Measurements from ENCODE around the gene R3HDM4.
"Not testable (repeated sequence)": the region's sequence is repeated elsewhere in the genome, so short reads cannot be mapped to it uniquely, and the experiment has no call there.

The R3HDM4 gene

GRCh38 chr19:855566-856120 is 57.4 kb downstream of the R3HDM4 start:
- CTCF ChIA-PET: interaction anchor here (0.6 to 2.3 kb wide), 4 partner anchors 11 to 68 kb away, joined by 3 to 11 read pairs (median 8); partner anchors contain the start of gene PRTN3

GRCh38 chr19:855142-855541 is 57.9 kb downstream of the R3HDM4 start:
- peaks cover 0 to 20% (median 17%) of the 10 kb centered on the region in 4 experiments for H3K4me1 ChIP-seq (ENCODE audit: control extremely low read depth in 1 of 4, control insufficient read depth in 4 of 4, insufficient read depth in 4 of 4, low read length in 3 of 4)
- POLR2A ChIA-PET: interaction anchor here (0.6 kb wide), 1 partner anchor 35 kb away, joined by 3 read pairs; no protein-coding TSS in a partner anchor
- no peak overlapping the region for H3K4me3 ChIP-seq (ENCODE audit: control insufficient read depth in 1 of 7, extremely low read depth in 1 of 7, insufficient read depth in 4 of 7, low read depth in 2 of 7, low read length in 6 of 7)
- H3K27ac ChIP-seq (ENCODE audit: insufficient read depth in 1 of 2, low read depth in 1 of 2, low read length in 2 of 2, poor library complexity in 1 of 2, severe bottlenecking in 2 of 2): no peak overlapping the region
- H3K9me3 ChIP-seq (ENCODE audit: control extremely low read depth in 1 of 5, control insufficient read depth in 4 of 5, insufficient read depth in 2 of 5, low read depth in 1 of 5, low read length in 4 of 5): no peaks in the 10 kb centered on the region
- CTCF ChIA-PET: interaction anchor here (0.6 to 2.3 kb wide), 2 partner anchors 17 to 68 kb away, joined by 4 to 11 read pairs; no protein-coding TSS in a partner anchor
- 81% methylated on average over 9 of the region's 12 CpGs for WGBS (ENCODE audit: insufficient coverage)
- peaks cover 0 to 52% (median 12%) of the 10 kb centered on the region in 5 experiments for H3K27me3 ChIP-seq (replicated peaks in 2 of 5; ENCODE audit: control insufficient read depth in 4 of 5, insufficient read depth in 5 of 5, low read length in 4 of 5)
- no peak for DNase-seq
- no peaks in the 10 kb centered on the region for H3K36me3 ChIP-seq (ENCODE audit: control insufficient read depth in 4 of 4, insufficient read depth in 4 of 4, low read length in 3 of 4)

More at GRCh38 chr19:855566-856120, 57.4 kb downstream of the R3HDM4 start:
- WGBS (ENCODE audit: insufficient coverage): 83% methylated on average over 40 of the region's 40 CpGs
- POLR2A ChIA-PET: interaction anchor here (0.6 kb wide), 1 partner anchor 36 kb away, joined by 3 read pairs; no protein-coding TSS in a partner anchor
- Histone ChIP-seq H3K9me3 (ENCODE audit: control extremely low read depth in 1 of 5, control insufficient read depth in 4 of 5, insufficient read depth in 2 of 5, low read depth in 1 of 5, low read length in 4 of 5) (no peaks in the 10 kb centered on the region), H3K27ac (ENCODE audit: insufficient read depth in 1 of 2, low read depth in 1 of 2, low read length in 2 of 2, poor library complexity in 1 of 2, severe bottlenecking in 2 of 2) (no peak overlapping the region), H3K27me3 (replicated peaks in 2 of 5; ENCODE audit: control insufficient read depth in 4 of 5, insufficient read depth in 5 of 5, low read length in 4 of 5) (peaks cover 0 to 46% (median 12%) of the 10 kb centered on the region in 5 experiments), H3K4me1 (ENCODE audit: control extremely low read depth in 1 of 4, control insufficient read depth in 4 of 4, insufficient read depth in 4 of 4, low read length in 3 of 4) (peaks cover 0 to 21% (median 17%) of the 10 kb centered on the region in 4 experiments), H3K36me3 (ENCODE audit: control insufficient read depth in 4 of 4, insufficient read depth in 4 of 4, low read length in 3 of 4) (no peaks in the 10 kb centered on the region), H3K4me3 (ENCODE audit: control insufficient read depth in 1 of 7, extremely low read depth in 1 of 7, insufficient read depth in 4 of 7, low read depth in 2 of 7, low read length in 6 of 7) (no peak overlapping the region)
- DNase-seq: no peak

- no peak overlapping the region for H3K4me3 ChIP-seq (ENCODE audit: control insufficient read depth in 1 of 7, extremely low read depth in 1 of 7, insufficient read depth in 4 of 7, low read depth in 2 of 7, low read length in 6 of 7)
- no peak for DNase-seq
- H3K9me3 ChIP-seq (ENCODE audit: control extremely low read depth in 1 of 5, control insufficient read depth in 4 of 5, insufficient read depth in 2 of 5, low read depth in 1 of 5, low read length in 4 of 5): no peaks in the 10 kb centered on the region
- H3K36me3 ChIP-seq (ENCODE audit: control insufficient read depth in 4 of 4, insufficient read depth in 4 of 4, low read length in 3 of 4): no peaks in the 10 kb centered on the region
- ChIA-PET POLR2A (no interaction called here), CTCF (interaction anchor here (0.6 to 2.3 kb wide), 2 partner anchors 68 to 69 kb away, joined by 3 to 11 read pairs; no protein-coding TSS in a partner anchor)
- peaks cover 0 to 51% (median 7%) of the 10 kb centered on the region in 5 experiments for H3K27me3 ChIP-seq (replicated peaks in 2 of 5; ENCODE audit: control insufficient read depth in 4 of 5, insufficient read depth in 5 of 5, low read length in 4 of 5)
- H3K27ac ChIP-seq (ENCODE audit: insufficient read depth in 1 of 2, low read depth in 1 of 2, low read length in 2 of 2, poor library complexity in 1 of 2, severe bottlenecking in 2 of 2): no peak overlapping the region
- H3K4me1 ChIP-seq (ENCODE audit: control extremely low read depth in 1 of 4, control insufficient read depth in 4 of 4, insufficient read depth in 4 of 4, low read length in 3 of 4): peaks cover 0 to 15% (median 12%) of the 10 kb centered on the region in 4 experiments
- no CpG with 5 or more reads among the region's 6 CpGs for WGBS (ENCODE audit: insufficient coverage)
Observed at GRCh38 chr19:854549-854948, 58.5 kb downstream of the R3HDM4 start.

GRCh38 chr19:853614-854220 is 59.3 kb downstream of the R3HDM4 start:
- H3K27ac ChIP-seq (ENCODE audit: insufficient read depth in 1 of 2, low read depth in 1 of 2, low read length in 2 of 2, poor library complexity in 1 of 2, severe bottlenecking in 2 of 2); H3K36me3 ChIP-seq (ENCODE audit: control insufficient read depth in 4 of 4, insufficient read depth in 4 of 4, low read length in 3 of 4); H3K9me3 ChIP-seq (ENCODE audit: control extremely low read depth in 1 of 5, control insufficient read depth in 4 of 5, insufficient read depth in 2 of 5, low read depth in 1 of 5, low read length in 4 of 5); POLR2A ChIA-PET; H3K4me1 ChIP-seq (ENCODE audit: control extremely low read depth in 1 of 4, control insufficient read depth in 4 of 4, insufficient read depth in 4 of 4, low read length in 3 of 4); DNase-seq; H3K4me3 ChIP-seq (ENCODE audit: control insufficient read depth in 1 of 7, extremely low read depth in 1 of 7, insufficient read depth in 4 of 7, low read depth in 2 of 7, low read length in 6 of 7): not testable (repeated sequence)
- CTCF ChIA-PET: interaction anchor here (0.6 kb wide), 1 partner anchor 69 kb away, joined by 3 read pairs; no protein-coding TSS in a partner anchor
- 98% methylated on average over 7 of the region's 17 CpGs for WGBS (ENCODE audit: insufficient coverage)
- H3K27me3 ChIP-seq (replicated peaks in 2 of 5; ENCODE audit: control insufficient read depth in 4 of 5, insufficient read depth in 5 of 5, low read length in 4 of 5): peaks cover 0 to 49% (median 7%) of the 10 kb centered on the region in 5 experiments

GRCh38 chr19:853014-853585 is 59.9 kb downstream of the R3HDM4 start:
- H3K27ac ChIP-seq (ENCODE audit: insufficient read depth in 1 of 2, low read depth in 1 of 2, low read length in 2 of 2, poor library complexity in 1 of 2, severe bottlenecking in 2 of 2): no peak overlapping the region
- peaks cover 0 to 6% (median 4%) of the 10 kb centered on the region in 4 experiments for H3K4me1 ChIP-seq (ENCODE audit: control extremely low read depth in 1 of 4, control insufficient read depth in 4 of 4, insufficient read depth in 4 of 4, low read length in 3 of 4)
- no peaks in the 10 kb centered on the region for H3K36me3 ChIP-seq (ENCODE audit: control insufficient read depth in 4 of 4, insufficient read depth in 4 of 4, low read length in 3 of 4)
- H3K4me3 ChIP-seq (ENCODE audit: control insufficient read depth in 1 of 7, extremely low read depth in 1 of 7, insufficient read depth in 4 of 7, low read depth in 2 of 7, low read length in 6 of 7): no peak overlapping the region
- no peaks in the 10 kb centered on the region for H3K9me3 ChIP-seq (ENCODE audit: control extremely low read depth in 1 of 5, control insufficient read depth in 4 of 5, insufficient read depth in 2 of 5, low read depth in 1 of 5, low read length in 4 of 5)
- CTCF ChIA-PET: no interaction called here
- no peak for DNase-seq
- WGBS (ENCODE audit: insufficient coverage): 24% methylated on average over 43 of the region's 67 CpGs
- peaks cover 0 to 52% (median 7%) of the 10 kb centered on the region in 5 experiments for H3K27me3 ChIP-seq (replicated peaks in 2 of 5; ENCODE audit: control insufficient read depth in 4 of 5, insufficient read depth in 5 of 5, low read length in 4 of 5)
- POLR2A ChIA-PET: no interaction called here

- no peak for DNase-seq
- ChIA-PET POLR2A (no interaction called here), CTCF (interaction anchor here (3.3 kb wide), 1 partner anchor 82 kb away, joined by 9 read pairs; no protein-coding TSS in a partner anchor)
- 64% methylated on average over 36 of the region's 55 CpGs for WGBS (ENCODE audit: insufficient coverage)
- Histone ChIP-seq H3K27ac (ENCODE audit: insufficient read depth in 1 of 2, low read depth in 1 of 2, low read length in 2 of 2, poor library complexity in 1 of 2, severe bottlenecking in 2 of 2) (no peak within 1 kb of the TSS), H3K36me3 (ENCODE audit: control insufficient read depth in 4 of 4, insufficient read depth in 4 of 4, low read length in 3 of 4) (no peaks in the 10 kb centered on the region), H3K4me3 (ENCODE audit: control insufficient read depth in 1 of 7, extremely low read depth in 1 of 7, insufficient read depth in 4 of 7, low read depth in 2 of 7, low read length in 6 of 7) (no peak within 1 kb of the TSS), H3K9me3 (ENCODE audit: control extremely low read depth in 1 of 5, control insufficient read depth in 4 of 5, insufficient read depth in 2 of 5, low read depth in 1 of 5, low read length in 4 of 5) (no peaks in the 10 kb centered on the region), H3K4me1 (ENCODE audit: control extremely low read depth in 1 of 4, control insufficient read depth in 4 of 4, insufficient read depth in 4 of 4, low read length in 3 of 4) (peaks cover 0 to 6% (median 4%) of the 10 kb centered on the region in 4 experiments), H3K27me3 (replicated peaks in 2 of 5; ENCODE audit: control insufficient read depth in 4 of 5, insufficient read depth in 5 of 5, low read length in 4 of 5) (peaks cover 0 to 58% (median 7%) of the 10 kb centered on the region in 5 experiments)
Observed at GRCh38 chr19:852136-853013, 60.6 kb downstream of the R3HDM4 start, which contains the start of gene ELANE. ELANE (plus strand) TSS chr19:852303; CDS start chr19:852329, 26 bp downstream.
